Testis (tissue), 2 donors: Measurements from ENCODE around the gene MRPL40.

Experiments
- CTCF ChIP-seq, 3 experiments: fragments of 450-650 bp in 2 of 3; fragments of 200-600 bp in 1 of 3; sonication (generic) in 1 of 3; IDR thresholded peaks; one replicate each; pipeline ENCODE4 v1.5.1; 2016 to 2019; ENCODE audit warnings: antibody characterized with exemption in 3 of 3, mild to moderate bottlenecking in 2 of 3, moderate library complexity in 1 of 3
- POLR2A ChIP-seq: fragments of 450-650 bp; IDR thresholded peaks from one replicate; pipeline ENCODE4 v1.6.1; 2017; ENCODE audit warnings: antibody characterized with exemption, mild to moderate bottlenecking, moderate library complexity

- TF ChIP-seq POLR2A (no peak), CTCF (IDR thresholded peaks at IDR 0.05) (no peak)
These were observed 8.3 kb downstream of the MRPL40 start for GRCh38 chr22:19440411-19441195.
